ENCODE data around the gene NCOA7.
"Not testable (repeated sequence)": the region's sequence is repeated elsewhere in the genome, so short reads cannot be mapped to it uniquely, and the experiment has no call there.

Gene NCOA7

DNA sequence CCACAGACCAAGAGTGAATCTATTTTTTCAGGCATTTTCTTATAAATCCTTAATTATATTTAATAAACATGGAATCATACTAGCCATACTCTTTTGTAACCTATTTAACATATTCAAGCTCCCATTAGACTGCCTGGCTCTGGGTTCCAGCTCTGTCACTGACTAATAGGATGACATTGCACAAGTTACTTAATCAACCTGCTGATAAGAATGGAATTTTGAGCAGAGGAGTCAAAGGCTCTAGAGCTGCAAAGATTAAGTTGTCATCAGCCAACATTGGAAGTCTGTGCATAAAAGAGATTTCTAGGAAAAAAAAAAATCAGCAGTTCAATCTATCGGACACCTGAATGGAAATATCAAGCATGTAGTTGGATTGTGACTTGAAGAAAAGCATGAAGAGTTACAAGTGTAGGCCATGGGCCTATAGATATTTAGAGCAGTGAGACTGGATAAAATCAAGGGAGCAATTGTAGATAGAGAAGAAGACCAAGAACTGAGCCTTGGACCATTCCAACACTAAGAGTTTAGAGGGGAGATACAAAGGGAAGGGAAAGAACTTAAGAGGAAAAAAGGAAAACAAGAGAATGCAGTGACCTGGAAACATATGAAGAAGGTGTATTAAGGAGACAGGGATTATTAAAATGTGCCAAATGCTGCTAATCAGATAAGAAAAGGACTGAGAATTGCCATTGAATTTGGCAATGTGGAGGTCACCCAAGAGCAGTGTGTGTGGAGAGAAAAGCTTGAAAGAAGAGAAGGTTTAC, 154.8 kb downstream of the NCOA7 start:
- peak; percentile 71 for DNase-seq (ENCODE audit: low read depth)

GRCh38 chr6:125947615-125948014, 156.9 kb downstream of the NCOA7 start:
- DNase-seq (ENCODE audit: low read depth) = peak; percentile 79

GRCh38 chr6:125948455-125948854, 157.7 kb downstream of the NCOA7 start:
- no peak for DNase-seq (ENCODE audit: low read depth)

- DNase-seq (ENCODE audit: low read depth) = no peak
Observed at GRCh38 chr6:125949069-125949468, 158.3 kb downstream of the NCOA7 start.

DNA sequence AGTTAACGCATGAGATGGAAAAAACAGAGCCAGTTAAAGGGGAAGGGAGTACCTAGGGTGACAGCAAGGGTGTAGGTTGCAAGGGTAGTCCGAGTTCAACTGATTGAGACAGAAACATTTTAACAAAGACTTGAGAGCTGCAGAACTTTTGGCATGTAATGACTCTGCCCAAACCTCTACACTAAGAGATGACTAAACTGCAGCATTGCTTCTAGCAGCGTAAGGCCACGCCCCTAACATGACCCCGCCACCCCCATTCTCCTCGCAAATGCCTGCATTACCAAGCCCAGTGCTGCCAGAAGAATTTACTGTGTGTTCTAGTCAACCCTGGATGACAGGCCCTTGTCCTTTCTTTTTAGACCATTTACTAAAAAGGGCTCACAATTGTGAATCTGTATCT, 159.5 kb downstream of the NCOA7 start:
- peak; percentile 93 for DNase-seq (ENCODE audit: low read depth)

DNA sequence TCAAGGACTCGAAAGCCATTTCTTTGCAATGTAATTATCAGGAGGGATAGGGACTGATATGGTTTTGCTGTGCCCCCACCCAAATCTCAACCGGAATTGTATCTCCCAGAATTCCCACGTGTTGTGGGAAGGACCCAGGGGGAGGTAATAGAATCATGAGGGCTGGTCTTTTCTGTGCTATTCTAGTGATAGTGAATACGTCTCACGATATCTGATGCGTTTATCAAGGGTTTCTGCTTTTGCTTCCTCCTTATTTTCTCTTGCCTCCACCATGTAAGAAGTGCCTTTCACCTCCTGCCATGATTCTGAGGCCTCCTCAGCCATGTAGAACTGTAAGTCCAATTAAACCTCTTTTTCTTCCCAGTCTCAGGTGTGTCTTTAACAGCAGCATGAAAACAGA, 160.0 kb downstream of the NCOA7 start:
- not testable (repeated sequence) for DNase-seq (ENCODE audit: low read depth)

DNA sequence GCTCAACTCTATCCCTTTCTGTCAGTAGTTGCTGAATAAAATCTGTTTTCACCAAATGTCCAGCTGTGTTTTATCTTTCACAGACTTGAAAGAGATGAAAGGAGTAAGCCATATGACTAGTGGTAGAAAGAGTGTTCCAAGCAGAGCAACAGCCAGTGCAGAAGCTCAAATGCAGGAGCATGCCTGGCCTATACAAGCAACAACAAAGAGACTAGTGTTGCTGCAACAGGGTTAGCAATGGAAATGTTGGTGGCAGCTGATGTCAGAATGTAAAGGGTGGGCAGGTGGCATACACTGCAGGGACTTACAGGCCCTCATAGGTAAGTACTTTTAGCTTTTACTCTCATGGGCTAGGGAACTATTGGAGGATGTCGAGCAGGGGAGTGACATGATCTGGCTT, 160.6 kb downstream of the NCOA7 start:
- no peak for DNase-seq (ENCODE audit: low read depth)

- peak; percentile 73 for DNase-seq (ENCODE audit: low read depth)
Observed at GRCh38 chr6:125952764-125953501, 162.2 kb downstream of the NCOA7 start.

GRCh38 chr6:125953502-125953875, 162.7 kb downstream of the NCOA7 start:
- DNase-seq (ENCODE audit: low read depth) = no peak

DNA sequence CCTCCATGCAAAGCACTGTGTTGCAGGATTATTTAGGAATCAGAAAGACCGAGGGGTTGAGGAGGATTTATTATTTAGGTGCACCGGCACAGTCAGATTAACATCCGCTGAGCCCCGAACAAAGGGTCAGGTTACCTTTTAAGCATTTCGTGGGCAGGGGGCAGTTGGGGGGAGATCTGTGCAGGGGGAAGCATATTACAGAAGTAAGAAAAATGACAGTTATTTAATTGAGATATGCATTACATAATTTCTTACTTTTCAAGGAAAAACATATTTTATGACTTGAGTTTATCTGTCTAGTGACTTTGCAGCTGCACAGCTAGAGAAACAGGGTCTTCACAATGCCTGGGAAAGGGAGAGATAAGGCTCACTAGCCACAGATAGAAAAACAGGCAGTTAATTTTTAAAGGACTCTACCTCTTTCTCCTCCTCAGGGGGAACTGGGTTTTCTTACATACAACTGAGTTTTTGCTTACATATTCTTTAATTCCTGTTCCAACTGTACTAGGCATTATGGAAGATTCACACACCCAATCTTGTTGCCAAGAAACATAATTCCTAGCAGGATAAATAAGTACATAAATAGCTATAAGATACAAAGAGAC, 164.1 kb downstream of the NCOA7 start:
- no peak for DNase-seq (ENCODE audit: low read depth)

- DNase-seq (ENCODE audit: low read depth) = no peak
Observed at GRCh38 chr6:125955973-125956372, 165.2 kb downstream of the NCOA7 start.

GRCh38 chr6:125956506-125957390, 166.0 kb downstream of the NCOA7 start, which contains the start of gene HINT3:
TSS of gene HINT3 (plus strand) at chr6:125956770. CDS start at chr6:125956978, 208 bp downstream.
- DNase-seq (ENCODE audit: low read depth) = peak; percentile 94

DNA sequence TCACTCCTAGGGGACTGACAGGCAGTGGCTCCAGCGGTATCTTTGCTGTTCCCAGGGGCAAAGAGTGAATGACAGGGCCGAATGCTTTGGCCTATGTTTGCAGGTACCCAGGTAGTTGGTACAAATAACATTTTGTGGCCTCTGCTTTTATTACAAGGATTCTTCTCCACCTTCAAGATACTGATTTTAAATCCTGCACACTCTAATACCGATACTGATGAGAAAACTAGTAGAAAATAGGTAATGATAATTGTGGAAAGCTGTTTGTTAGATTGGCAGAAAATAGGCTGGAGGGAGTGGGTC, 166.6 kb downstream of the NCOA7 start:
- no peak for DNase-seq (ENCODE audit: low read depth)

GRCh38 chr6:125957845-125958244, 167.1 kb downstream of the NCOA7 start:
- DNase-seq (ENCODE audit: low read depth) = peak; percentile 43

DNA sequence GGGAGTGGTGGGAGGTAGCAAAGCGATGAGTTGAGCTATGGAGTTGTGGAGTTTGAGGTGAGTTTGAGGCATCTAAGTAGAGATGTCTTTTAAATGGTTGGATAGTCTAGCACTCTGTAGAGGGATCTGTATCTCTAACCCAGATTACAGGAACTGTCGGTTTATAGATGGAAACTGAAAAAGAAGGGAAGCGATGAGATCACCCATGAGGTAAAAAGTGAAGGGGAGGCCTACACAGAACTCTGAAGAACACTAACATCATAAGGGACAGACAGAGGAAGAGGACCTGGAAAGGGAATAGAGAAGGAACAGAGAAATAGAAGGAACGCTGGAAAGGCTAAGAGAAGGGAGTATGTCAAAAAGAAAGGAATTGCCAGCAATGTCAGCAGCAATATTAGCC, 168.3 kb downstream of the NCOA7 start:
- no peak for DNase-seq (ENCODE audit: low read depth)

DNA sequence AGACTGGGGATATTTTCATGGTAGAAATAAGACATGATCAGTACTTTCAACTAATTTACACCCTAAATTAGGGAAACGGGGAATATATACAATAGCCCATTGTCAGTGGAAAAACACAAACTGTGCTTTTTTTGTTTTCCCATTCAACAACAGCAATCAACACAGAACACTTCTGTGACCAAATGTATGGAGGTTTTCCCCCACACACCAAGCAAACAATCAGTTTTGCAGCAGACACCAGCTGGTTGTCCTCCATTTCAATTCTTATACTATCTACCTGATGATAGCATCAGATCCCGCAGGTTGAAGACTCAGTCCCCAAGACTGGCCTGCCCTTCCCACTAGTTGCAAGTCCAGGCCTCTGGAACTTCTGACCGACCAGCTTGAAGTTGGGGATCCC, 170.4 kb downstream of the NCOA7 start:
- no peak for DNase-seq (ENCODE audit: low read depth)

GRCh38 chr6:125962900-125963497, 172.2 kb downstream of the NCOA7 start:
- no peak for DNase-seq (ENCODE audit: low read depth)

DNA sequence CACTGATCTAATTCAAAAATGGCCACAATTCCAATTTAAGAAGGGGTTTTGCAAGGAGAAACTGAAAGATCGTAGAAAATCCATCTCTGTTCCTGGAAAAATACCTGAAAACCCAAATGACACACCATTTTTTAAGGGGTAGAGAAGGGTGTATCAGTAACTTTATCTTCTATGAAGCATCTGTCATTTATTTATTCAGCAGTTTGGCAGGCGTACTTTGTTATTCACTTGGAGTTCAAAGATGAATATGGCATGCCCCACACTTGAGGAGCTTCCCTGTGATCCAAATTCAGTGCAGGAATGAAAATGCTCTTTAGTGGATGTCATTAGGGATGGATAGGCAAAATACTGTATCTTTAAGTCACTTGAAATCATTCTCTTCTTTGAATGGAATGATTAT, 173.1 kb downstream of the NCOA7 start:
- DNase-seq (ENCODE audit: low read depth) = no peak

DNA sequence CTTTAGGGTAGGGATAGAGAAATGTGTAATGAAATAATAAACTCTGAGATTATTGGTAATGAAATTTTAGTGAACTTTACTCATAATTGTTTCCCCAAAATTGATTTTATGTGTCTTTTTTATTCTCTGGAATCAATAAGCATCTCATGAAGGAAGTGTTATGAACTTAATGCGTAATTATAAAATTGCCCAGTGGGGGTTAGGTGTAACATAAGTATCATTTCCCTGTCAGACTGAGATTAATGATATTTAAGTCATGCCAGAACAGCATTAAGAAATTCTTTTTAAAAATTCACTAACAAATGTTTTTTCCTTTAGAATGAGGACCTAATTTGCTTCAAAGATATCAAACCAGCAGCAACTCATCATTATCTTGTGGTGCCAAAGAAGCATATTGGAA, 175.8 kb downstream of the NCOA7 start:
- DNase-seq (ENCODE audit: low read depth) = no peak

DNA sequence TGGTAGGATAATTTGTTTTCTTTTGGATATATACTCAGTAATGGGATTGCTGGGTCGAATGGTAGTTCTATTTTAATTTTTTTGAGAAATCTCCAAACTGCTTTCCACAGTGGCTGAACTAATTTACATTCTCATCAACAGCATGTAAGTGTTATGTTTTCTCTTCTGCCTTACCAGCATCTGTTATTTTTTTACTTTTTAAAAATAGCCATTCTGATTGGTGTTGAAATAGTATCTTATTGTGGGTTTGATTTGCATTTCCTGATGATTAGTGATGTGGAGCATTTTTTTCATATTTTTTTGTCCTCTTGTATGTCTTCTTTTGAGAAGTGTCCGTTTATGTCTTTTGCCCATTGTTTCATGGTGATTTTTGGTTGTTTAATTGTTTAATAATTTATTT, 177.7 kb downstream of the NCOA7 start:
- DNase-seq (ENCODE audit: low read depth) = no peak

DNA sequence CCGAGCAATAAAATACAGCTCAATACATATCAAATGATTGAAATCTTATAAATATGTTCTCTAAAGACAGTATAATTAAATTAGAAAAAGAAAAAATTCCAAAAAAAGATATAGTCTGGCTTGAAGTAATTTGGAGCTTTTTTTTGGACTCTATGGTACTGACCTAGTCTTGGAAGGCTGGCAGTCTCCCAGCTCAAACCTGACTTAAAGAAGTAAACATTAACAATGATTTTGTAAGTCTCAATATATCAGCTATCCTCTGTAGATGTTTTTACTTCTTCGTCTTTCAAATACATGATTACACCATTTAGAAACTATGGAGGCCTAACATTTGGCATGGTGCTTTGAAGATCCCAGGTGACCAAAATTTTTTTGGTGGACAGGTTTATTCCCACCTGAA, 180.0 kb downstream of the NCOA7 start:
- DNase-seq (ENCODE audit: low read depth) = no peak

DNA sequence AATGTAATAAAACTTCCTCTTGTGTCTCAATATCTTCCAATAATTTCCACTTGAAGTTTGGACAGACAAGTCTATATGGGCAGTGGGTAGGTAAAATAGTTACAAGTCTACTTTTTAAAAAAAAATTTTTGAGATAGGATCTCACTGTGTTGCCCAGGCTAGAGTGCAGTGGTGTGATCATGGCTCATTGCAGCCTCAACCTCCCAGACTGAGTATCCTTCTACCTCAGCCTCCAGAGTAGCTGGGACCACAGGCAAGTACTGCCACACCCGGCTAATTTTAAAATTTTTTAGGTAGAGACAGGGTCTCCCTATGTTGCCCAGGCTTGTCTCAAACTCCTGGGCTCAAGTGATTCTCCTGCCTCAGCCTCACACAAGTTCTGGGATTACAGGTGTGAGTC, 181.7 kb downstream of the NCOA7 start:
- not testable (repeated sequence) for DNase-seq (ENCODE audit: low read depth)
